Natural killer cell (primary cell): Measurements from ENCODE around the gene CUX1. TPM values are rescaled to one million over a fixed set of nuclear protein-coding genes. Genes with fewer than 3 reads are reported as not detected.
"Not testable (repeated sequence)": the region's sequence is repeated elsewhere in the genome, so short reads cannot be mapped to it uniquely, and the experiment has no call there.

Source experiments
- ATAC-seq, 3 donors: fragments of 150-1000 bp in 2 of 3; fragments of 200-7000 bp in 1 of 3; cut with Tn5 transposase; 1 replicate in 1 of 3; 2 replicates in 2 of 3; pipeline ENCODE4 v1.10.0; 2021; ENCODE audit warnings: mild to moderate bottlenecking in 2 of 3, moderate library complexity in 2 of 3
- DNase-seq, 2 donors: peaks; one replicate each; pipeline versions ENCODE4 v3.0.0 to v3.0.0-alpha.2; 2013 to 2021; ENCODE audit warnings: mixed read lengths in 1 of 2
- H3K27ac ChIP-seq: one replicate; pipeline ENCODE4 v1.5.1; 2013; ENCODE audit warnings: mild to moderate bottlenecking, low read length
- H3K27me3 ChIP-seq: one replicate; pipeline ENCODE4 v1.6.1; 2013; ENCODE audit warnings: low read length; ENCODE audit not compliant: control insufficient read depth, insufficient read depth
- H3K36me3 ChIP-seq: one replicate; pipeline ENCODE4 v1.6.1; 2013; ENCODE audit warnings: low read length; ENCODE audit not compliant: control insufficient read depth, insufficient read depth
- H3K4me1 ChIP-seq: one replicate; pipeline ENCODE4 v1.6.1; 2013; ENCODE audit warnings: low read length; ENCODE audit not compliant: control insufficient read depth, insufficient read depth
- H3K4me3 ChIP-seq: one replicate; pipeline ENCODE4 v1.5.1; 2013; ENCODE audit warnings: low read length
- H3K9me3 ChIP-seq: one replicate; pipeline ENCODE4 v1.6.1; 2013; ENCODE audit warnings: low read length; ENCODE audit not compliant: control insufficient read depth, insufficient read depth
- H3K27ac Mint-ChIP-seq, 2 donors: one replicate each; pipeline ENCODE4 v1.8.0; 2022; ENCODE audit warnings: mild to moderate bottlenecking in 2 of 2, mixed read lengths in 2 of 2, moderate library complexity in 1 of 2
- H3K27me3 Mint-ChIP-seq, 2 donors: one replicate each; pipeline ENCODE4 v1.8.0; 2022; ENCODE audit warnings: low read depth in 2 of 2, mixed read lengths in 2 of 2
- H3K36me3 Mint-ChIP-seq: one replicate; pipeline ENCODE4 v1.8.0; 2022; ENCODE audit warnings: mixed read lengths
- H3K4me1 Mint-ChIP-seq, 2 donors: one replicate each; pipeline ENCODE4 v1.8.0; 2022; ENCODE audit warnings: mixed read lengths in 2 of 2
- H3K4me3 Mint-ChIP-seq: one replicate; pipeline ENCODE4 v1.8.0; 2022; ENCODE audit warnings: mild to moderate bottlenecking, moderate library complexity, mixed read lengths
- H3K9me3 Mint-ChIP-seq, 2 donors: one replicate each; pipeline ENCODE4 v1.8.0; 2022; ENCODE audit warnings: mixed read lengths in 2 of 2
- CTCF ChIP-seq: fragments of 200-600 bp; IDR thresholded peaks from one replicate; pipeline ENCODE4 v1.8.0; 2022; ENCODE audit warnings: antibody characterized with exemption
- WGBS: methylation state at CpG from one replicate; pipeline ENCODE4 v1.1.7; 2013; ENCODE audit warnings: missing lambda C conversion rate; ENCODE audit not compliant: insufficient coverage; 5-methylcytosine and 5-hydroxymethylcytosine counted together
- intact Hi-C: fragments of 100-400 bp; cut with micrococcal nuclease; formaldehyde crosslinking; loops from one replicate; pipeline ENCODE4 v1.14.2; 2022
- total RNA-seq, 4 donors: library from RNA; stranded (reverse); fragments of 120-200 nt in 1 of 4; gene quantifications; one replicate each; pipeline versions ENCODE4 v1.2.3 to v1.2.4, GENCODE V29; 2013 to 2022

The CUX1 gene
- total RNA-seq, 3 donors from 2014 or later (not counting 1 experiment from before 2014, with no cell fraction given) = 59.8 to 77.4 (median 73.6) TPM

- Histone ChIP-seq H3K27ac (no peak overlapping the region), H3K36me3 (no peaks in the 10 kb centered on the region), H3K27me3 (no peaks in the 10 kb centered on the region), H3K4me3 (no peak overlapping the region), H3K4me1 (no peaks in the 10 kb centered on the region), H3K9me3 (no peaks in the 10 kb centered on the region)
- intact Hi-C loops = no loop called here
- Mint-ChIP-seq H3K27me3 (no peaks in the 10 kb centered on the region), H3K27ac (no peak overlapping the region), H3K9me3 (no peaks in the 10 kb centered on the region), H3K4me3 (no peak overlapping the region), H3K4me1 (peaks cover 0 to 14% of the 10 kb centered on the region in 2 donors), H3K36me3 (no peaks in the 10 kb centered on the region)
- no peak for TF ChIP-seq CTCF
- ATAC-seq (no peak), DNase-seq (no peak)
- 94% methylated on average over 12 of the region's 12 CpGs for WGBS
Measured at GRCh38 chr7:102008535-102009262, 191.3 kb downstream of the CUX1 start.

GRCh38 chr7:102009628-102010027 is 192.2 kb downstream of the CUX1 start:
- no peak for ATAC-seq
- H3K9me3 Mint-ChIP-seq = no peaks in the 10 kb centered on the region
- no peaks in the 10 kb centered on the region for H3K27me3 Mint-ChIP-seq

GRCh38 chr7:102012112-102012830 is 194.8 kb downstream of the CUX1 start:
- H3K36me3 ChIP-seq, H3K27me3 ChIP-seq, H3K27ac Mint-ChIP-seq, H3K4me1 ChIP-seq, H3K9me3 ChIP-seq, H3K4me1 Mint-ChIP-seq, H3K36me3 Mint-ChIP-seq, DNase-seq, H3K27ac ChIP-seq, intact Hi-C loops, H3K4me3 Mint-ChIP-seq, ATAC-seq, H3K9me3 Mint-ChIP-seq, H3K4me3 ChIP-seq, H3K27me3 Mint-ChIP-seq: not testable (repeated sequence)
- 97% methylated on average over 13 of the region's 13 CpGs for WGBS

More at GRCh38 chr7:102009628-102010027, 192.2 kb downstream of the CUX1 start:
- no peaks in the 10 kb centered on the region for H3K4me1 ChIP-seq
- H3K36me3 Mint-ChIP-seq = no peaks in the 10 kb centered on the region
- no peak for TF ChIP-seq CTCF
- H3K36me3 ChIP-seq = no peaks in the 10 kb centered on the region
- H3K27me3 ChIP-seq = no peaks in the 10 kb centered on the region
- H3K4me3 Mint-ChIP-seq = no peak overlapping the region
- H3K4me3 ChIP-seq = no peak overlapping the region
- WGBS = 98% methylated on average over 5 of the region's 5 CpGs
- H3K4me1 Mint-ChIP-seq = peaks cover 6 to 14% of the 10 kb centered on the region in 2 donors
- H3K27ac Mint-ChIP-seq = no peak overlapping the region
- no peak overlapping the region for H3K27ac ChIP-seq
- intact Hi-C loops = no loop called here
- H3K9me3 ChIP-seq = no peaks in the 10 kb centered on the region
- DNase-seq = no peak

GRCh38 chr7:102012941-102013461 is 195.6 kb downstream of the CUX1 start:
- H3K27ac Mint-ChIP-seq = no peak overlapping the region
- no peaks in the 10 kb centered on the region for H3K36me3 ChIP-seq
- H3K27me3 ChIP-seq = no peaks in the 10 kb centered on the region
- H3K9me3 Mint-ChIP-seq = no peaks in the 10 kb centered on the region
- H3K36me3 Mint-ChIP-seq = no peaks in the 10 kb centered on the region
- H3K4me3 Mint-ChIP-seq = no peak overlapping the region
- 81% methylated on average over 6 of the region's 9 CpGs for WGBS
- no peak for ATAC-seq
- no peak overlapping the region for H3K27ac ChIP-seq
- no peak for TF ChIP-seq CTCF
- no peaks in the 10 kb centered on the region for H3K9me3 ChIP-seq
- no peak for DNase-seq
- no peaks in the 10 kb centered on the region for H3K4me1 ChIP-seq
- H3K4me3 ChIP-seq = no peak overlapping the region
- intact Hi-C loops = no loop called here
- H3K4me1 Mint-ChIP-seq = peaks cover 6 to 8% of the 10 kb centered on the region in 2 donors
- no peaks in the 10 kb centered on the region for H3K27me3 Mint-ChIP-seq
